ENCODE measurements around the gene LSM3. TPM values are rescaled to one million over a fixed set of nuclear protein-coding genes. Genes with fewer than 3 reads are reported as not detected.

LSM3 gene
- total and polyA plus RNA-seq, 4 donors: 6.4 to 10.3 (median 9.9) TPM

- no peak for ATAC-seq (ENCODE audit: insufficient read depth, low FRiP score)
- peaks cover 46 to 67% (median 58%) of the 10 kb centered on the region in 4 donors for H3K36me3 ChIP-seq (ENCODE audit: control insufficient read depth in 4 of 4, insufficient read depth in 4 of 4, low read length in 4 of 4)
- DNase-seq: no peak
Measured at GRCh38 chr3:14158370-14158769, 20.2 kb upstream of the LSM3 start.

GRCh38 chr3:14159426-14159825, 19.2 kb upstream of the LSM3 start:
- no peak for TF ChIP-seq CTCF (IDR thresholded peaks at IDR 0.05; ENCODE audit: control extremely low read depth, extremely low read depth)
- ATAC-seq (ENCODE audit: insufficient read depth, low FRiP score) (no peak), DNase-seq (no peak)
- H3K36me3 ChIP-seq (ENCODE audit: control insufficient read depth in 4 of 4, insufficient read depth in 4 of 4, low read length in 4 of 4): peaks cover 43 to 70% (median 65%) of the 10 kb centered on the region in 4 donors
- H3K27ac ChIP-seq (ENCODE audit: low read depth in 1 of 2, low read length in 1 of 2): no peak overlapping the region
- H3K4me1 ChIP-seq (ENCODE audit: control insufficient read depth in 5 of 5, insufficient read depth in 5 of 5, low read length in 5 of 5): no peaks in the 10 kb centered on the region
- H3K4me3 ChIP-seq: no peak overlapping the region
- H3K27me3 ChIP-seq (ENCODE audit: control insufficient read depth in 3 of 3, insufficient read depth in 3 of 3, low read length in 2 of 3): no peaks in the 10 kb centered on the region
- WGBS, 2 donors: 96 to 99% methylated on average over 8 of the region's 8 CpGs
- peaks cover 0 to 12% (median 2%) of the 10 kb centered on the region in 4 donors for H3K9me3 ChIP-seq (ENCODE audit: control insufficient read depth in 4 of 4, insufficient read depth in 3 of 4, low read length in 3 of 4)
- no peak overlapping the region for H3K9ac ChIP-seq (ENCODE audit: insufficient read depth in 1 of 2, low read length in 2 of 2)

More at GRCh38 chr3:14158370-14158769, 20.2 kb upstream of the LSM3 start:
- H3K27me3 ChIP-seq (ENCODE audit: control insufficient read depth in 3 of 3, insufficient read depth in 3 of 3, low read length in 2 of 3): no peaks in the 10 kb centered on the region
- WGBS, 2 donors: 93% methylated on average over 14 of the region's 14 CpGs
- H3K9ac ChIP-seq (ENCODE audit: insufficient read depth in 1 of 2, low read length in 2 of 2): no peak overlapping the region
- H3K9me3 ChIP-seq (ENCODE audit: control insufficient read depth in 4 of 4, insufficient read depth in 3 of 4, low read length in 3 of 4): peaks cover 0 to 12% (median 2%) of the 10 kb centered on the region in 4 donors
- H3K27ac ChIP-seq (ENCODE audit: low read depth in 1 of 2, low read length in 1 of 2): no peak overlapping the region
- no peaks in the 10 kb centered on the region for H3K4me1 ChIP-seq (ENCODE audit: control insufficient read depth in 5 of 5, insufficient read depth in 5 of 5, low read length in 5 of 5)
- no peak overlapping the region for H3K4me3 ChIP-seq
- no peak for TF ChIP-seq CTCF (IDR thresholded peaks at IDR 0.05; ENCODE audit: control extremely low read depth, extremely low read depth)

GRCh38 chr3:14161282-14161681, 17.3 kb upstream of the LSM3 start:
- no peak for ATAC-seq (ENCODE audit: insufficient read depth, low FRiP score)
- peaks cover 0 to 12% (median 2%) of the 10 kb centered on the region in 4 donors for H3K9me3 ChIP-seq (ENCODE audit: control insufficient read depth in 4 of 4, insufficient read depth in 3 of 4, low read length in 3 of 4)
- TF ChIP-seq CTCF (IDR thresholded peaks at IDR 0.05; ENCODE audit: control extremely low read depth, extremely low read depth): no peak
- no peak overlapping the region for H3K27ac ChIP-seq (ENCODE audit: low read depth in 1 of 2, low read length in 1 of 2)
- H3K4me1 ChIP-seq (ENCODE audit: control insufficient read depth in 5 of 5, insufficient read depth in 5 of 5, low read length in 5 of 5): no peaks in the 10 kb centered on the region
- no peak overlapping the region for H3K9ac ChIP-seq (ENCODE audit: insufficient read depth in 1 of 2, low read length in 2 of 2)
- DNase-seq: no peak
- no peak overlapping the region for H3K4me3 ChIP-seq
- H3K36me3 ChIP-seq (ENCODE audit: control insufficient read depth in 4 of 4, insufficient read depth in 4 of 4, low read length in 4 of 4): peaks cover 54 to 87% (median 76%) of the 10 kb centered on the region in 4 donors
- H3K27me3 ChIP-seq (ENCODE audit: control insufficient read depth in 3 of 3, insufficient read depth in 3 of 3, low read length in 2 of 3): no peaks in the 10 kb centered on the region
- 93 to 95% methylated on average over 2 of the region's 2 CpGs for WGBS, 2 donors

- H3K27me3 ChIP-seq (ENCODE audit: control insufficient read depth in 3 of 3, insufficient read depth in 3 of 3, low read length in 2 of 3): no peaks in the 10 kb centered on the region
- H3K4me1 ChIP-seq (ENCODE audit: control insufficient read depth in 5 of 5, insufficient read depth in 5 of 5, low read length in 5 of 5): no peaks in the 10 kb centered on the region
- no peak overlapping the region for H3K9ac ChIP-seq (ENCODE audit: insufficient read depth in 1 of 2, low read length in 2 of 2)
- peaks cover 58 to 91% (median 74%) of the 10 kb centered on the region in 4 donors for H3K36me3 ChIP-seq (ENCODE audit: control insufficient read depth in 4 of 4, insufficient read depth in 4 of 4, low read length in 4 of 4)
- H3K27ac ChIP-seq (ENCODE audit: low read depth in 1 of 2, low read length in 1 of 2): no peak overlapping the region
- ATAC-seq (ENCODE audit: insufficient read depth, low FRiP score) (no peak), DNase-seq (no peak)
- TF ChIP-seq CTCF (IDR thresholded peaks at IDR 0.05; ENCODE audit: control extremely low read depth, extremely low read depth): no peak
- H3K4me3 ChIP-seq: no peak overlapping the region
- peaks cover 0 to 12% (median 2%) of the 10 kb centered on the region in 4 donors for H3K9me3 ChIP-seq (ENCODE audit: control insufficient read depth in 4 of 4, insufficient read depth in 3 of 4, low read length in 3 of 4)
- 73 to 88% methylated on average over 2 of the region's 2 CpGs for WGBS, 2 donors
Measured at GRCh38 chr3:14162178-14162577, 16.4 kb upstream of the LSM3 start.

Measured in lung (tissue), 12 donors.